ENCODE measurements around the gene MIGA1. TPM values are rescaled to one million over a fixed set of nuclear protein-coding genes. Genes with fewer than 3 reads are reported as not detected.

The MIGA1 gene
- total and polyA plus RNA-seq, 2 of the 4 experiments (the other 2 are of a cell fraction) = 5.7 to 16.3 TPM

- ATAC-seq (ENCODE audit: low read depth) = no peak
- Histone ChIP-seq H2BK20ac (ENCODE audit: low read depth, low read length) (no peak overlapping the region), H2AK9ac (replicated peaks; ENCODE audit: low read depth, low read length, poor library complexity) (no peak overlapping the region), H3K4me1 (ENCODE audit: control insufficient read depth, insufficient read depth, low read length) (peaks cover 2% of the 10 kb centered on the region; the same call in 1 of the 2 replicates), H3K18ac (ENCODE audit: low read depth, low read length) (no peak overlapping the region), H3K27ac (ENCODE audit: insufficient read depth, low read length) (no peak overlapping the region), H4K5ac (ENCODE audit: low read depth, low read length) (no peak overlapping the region), H3K9me3 (ENCODE audit: control insufficient read depth, insufficient read depth, low read length) (no peaks in the 10 kb centered on the region), H3K9ac (ENCODE audit: low read depth, low read length) (no peak overlapping the region), H3K27me3 (ENCODE audit: control insufficient read depth, insufficient read depth, low read length) (no peaks in the 10 kb centered on the region), H3K4me2 (ENCODE audit: low read depth, low read length) (no peak overlapping the region), H2BK5ac (ENCODE audit: low read depth, low read length, poor library complexity, severe bottlenecking) (no peak overlapping the region), H3K14ac (replicated peaks; ENCODE audit: low read depth, low read length) (no peak overlapping the region), H3K36me3 (ENCODE audit: control insufficient read depth, insufficient read depth, low read length) (peaks cover 4% of the 10 kb centered on the region; the same call in 1 of the 2 replicates), H4K20me1 (ENCODE audit: insufficient read depth, low read length) (no peaks in the 10 kb centered on the region), H3K79me1 (ENCODE audit: low read depth in 1 of 2, low read length in 2 of 2) (peaks cover 0 to 4% of the 10 kb centered on the region in 2 experiments; a peak in 3 of 4 replicates), H4K91ac (ENCODE audit: insufficient read depth, low read depth, low read length) (no peak overlapping the region), H3K23ac (ENCODE audit: low read depth, low read length) (no peak overlapping the region), H3K4me3 (ENCODE audit: insufficient read depth, low read depth, low read length) (no peak overlapping the region), H2BK15ac (ENCODE audit: low read depth, low read length) (no peak overlapping the region), H3K4ac (ENCODE audit: low read depth, low read length) (no peak overlapping the region), H2AFZ (replicated peaks; ENCODE audit: low read length, poor library complexity) (no peak overlapping the region), H2AK5ac (ENCODE audit: low read depth, low read length) (no peak overlapping the region), H3K56ac (ENCODE audit: extremely low read depth, insufficient read depth, low read length) (no peak overlapping the region), H4K8ac (ENCODE audit: low read depth in 2 of 2, low read length in 2 of 2) (no peak overlapping the region), H2BK120ac (ENCODE audit: low read depth, low read length) (no peak overlapping the region), H3K9me1 (ENCODE audit: insufficient read depth, low read length) (0 out of 2 replicates have a peak, but pooled peaks cover 2% of the 10 kb centered on the region)
- 85% methylated on average over 2 of the region's 9 CpGs; no CpG with 5 or more reads in 1 of the 2 experiments for WGBS, 2 experiments (ENCODE audit: extremely low coverage in 2 of 2, insufficient read length in 1 of 2)
- ChIA-PET POLR2A (ENCODE audit: unreplicated experiment) (no interaction called here), CTCF (no interaction called here)
- in situ Hi-C loops (cut with MboI; ENCODE audit: low sequenced_read_pairs) = no loop called here
- dilution Hi-C loops (cut with HindIII; ENCODE audit: low sequenced_read_pairs, unreplicated experiment) = no loop called here
- no peak for DNase-seq
- BruUV-seq (replicated peaks) = no TSS peak
- intact Hi-C loops (cut with micrococcal nuclease) = no loop called here
- TF ChIP-seq CHD1 (IDR thresholded peaks at IDR 0.05; ENCODE audit: low read depth, low read length) (no peak), USF2 (IDR thresholded peaks at IDR 0.05; ENCODE audit: low read depth, low read length) (no peak), RAD21 (IDR thresholded peaks at IDR 0.05; ENCODE audit: low read length) (no peak), MXI1 (IDR thresholded peaks at IDR 0.05; ENCODE audit: borderline replicate concordance, low read depth, low read length) (no peak)
These were observed 68.2 kb downstream of the MIGA1 start for GRCh38 chr1:77847621-77848080.

Data from IMR-90 (cell line).